OCI-M1 (cell line): ENCODE results near the gene LDHB.
A peak's percentile ranks its signal among the peaks of the same experiment; 100 is the strongest.
"Not testable (repeated sequence)": the region's sequence is repeated elsewhere in the genome, so short reads cannot be mapped to it uniquely, and the experiment has no call there.

Source experiments
- DNase-seq: peaks from one replicate; lab custom pipeline; 2025; lab: John Stamatoyannopoulos, UW

LDHB gene

DNA sequence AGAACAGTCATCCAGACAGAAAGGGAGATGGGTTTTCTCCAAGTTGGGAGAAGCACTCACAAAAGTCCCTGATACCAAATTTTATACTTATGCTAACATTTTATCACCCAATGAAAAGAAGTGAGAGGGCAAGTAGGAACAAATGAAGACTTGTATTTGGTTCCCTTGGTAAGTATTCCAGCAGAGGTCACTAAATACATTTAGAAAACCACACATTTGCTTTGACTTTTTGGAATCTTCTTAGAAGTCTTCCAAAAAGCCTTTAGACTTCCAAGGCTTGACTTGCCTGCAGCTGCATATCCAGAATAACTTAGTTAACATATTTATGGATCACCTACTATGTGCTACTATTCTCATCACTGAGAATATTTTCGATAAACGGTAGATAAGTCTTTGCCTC lies 49.9 kb downstream of the LDHB start:
- DNase-seq, result peak; percentile 75

DNA sequence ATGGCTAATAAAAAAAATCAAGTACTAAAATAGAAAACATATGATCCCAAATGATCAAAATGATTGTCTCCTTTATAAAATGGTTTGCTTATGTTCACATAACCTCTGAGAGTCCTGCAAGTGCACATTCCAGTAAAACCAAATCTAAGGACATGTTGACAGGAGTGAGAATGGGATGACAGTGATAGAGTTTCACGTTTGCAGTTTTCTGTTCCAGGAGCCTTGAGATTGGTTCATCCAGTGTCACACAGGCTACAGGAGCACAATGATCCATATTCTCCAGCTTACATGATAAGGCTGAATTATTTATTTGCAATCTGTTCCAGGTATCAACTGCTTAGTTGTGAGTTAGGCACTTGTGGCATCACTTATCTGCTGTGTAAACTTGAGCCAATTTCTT lies 51.5 kb downstream of the LDHB start:
- no peak for DNase-seq

DNA sequence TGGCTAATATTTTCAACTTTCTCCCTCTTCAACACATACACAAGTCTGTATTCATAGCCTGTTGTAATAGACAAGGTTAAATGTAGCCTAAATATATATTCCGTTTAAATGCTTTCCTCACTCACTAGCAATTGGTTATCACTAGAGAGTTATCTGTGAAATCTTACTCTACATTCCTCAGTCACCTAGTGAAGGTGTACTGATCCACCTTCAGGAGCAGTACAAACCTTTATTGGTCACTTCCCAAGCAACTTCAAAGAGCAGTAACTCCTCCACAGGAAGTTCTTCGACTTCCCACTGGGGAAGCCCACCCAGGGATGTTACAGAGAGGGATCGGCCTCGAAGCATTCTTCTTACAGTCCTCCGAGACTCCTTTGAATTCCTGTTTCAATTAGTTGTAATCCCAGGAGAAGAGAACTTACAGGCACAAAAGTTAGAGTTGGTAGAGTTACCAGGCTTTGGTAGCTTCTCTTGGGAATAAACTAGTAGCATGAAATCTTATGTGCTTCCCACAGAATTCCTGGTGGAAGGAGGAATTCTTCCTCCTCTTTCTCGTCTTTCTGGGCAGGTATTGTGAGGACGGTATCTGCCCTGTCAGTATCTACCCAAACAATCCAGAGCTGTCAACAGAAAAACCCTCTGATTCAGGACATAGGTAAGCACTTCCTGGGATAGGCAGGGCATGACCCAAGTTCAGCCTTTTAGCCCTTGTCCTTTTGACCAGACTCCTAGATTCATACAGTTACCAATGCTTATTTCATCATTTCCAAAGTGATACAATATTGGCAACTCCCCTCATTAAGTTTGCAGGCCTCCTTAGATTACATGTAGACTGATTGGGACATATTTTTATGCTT lies 53.2 kb downstream of the LDHB start, which contains the start of gene GYS2:
GYS2 (minus strand) TSS at position 603 of the 857 bp plus-strand sequence; CDS start at position 348, 255 bp downstream.
- DNase-seq, result no peak

DNA sequence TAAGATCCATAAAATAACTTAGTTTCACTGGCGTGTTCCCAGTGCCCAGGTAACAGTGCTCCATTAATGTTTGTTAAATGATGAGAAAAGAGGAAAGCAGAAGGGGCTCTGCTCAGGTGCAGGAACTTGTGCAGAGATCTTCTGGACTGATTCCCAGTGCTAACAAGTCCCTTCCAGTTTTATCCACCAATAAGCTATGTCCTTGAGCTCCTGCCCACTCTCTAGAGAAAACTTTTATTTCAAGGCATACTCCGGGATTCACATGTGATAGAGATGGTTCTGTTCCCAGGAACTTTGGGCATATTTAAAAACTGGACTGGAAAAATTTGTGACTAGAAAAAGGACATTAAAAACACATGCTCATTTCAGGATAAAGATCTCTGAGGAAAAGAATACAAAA lies 54.9 kb downstream of the LDHB start:
- no peak for DNase-seq

DNA sequence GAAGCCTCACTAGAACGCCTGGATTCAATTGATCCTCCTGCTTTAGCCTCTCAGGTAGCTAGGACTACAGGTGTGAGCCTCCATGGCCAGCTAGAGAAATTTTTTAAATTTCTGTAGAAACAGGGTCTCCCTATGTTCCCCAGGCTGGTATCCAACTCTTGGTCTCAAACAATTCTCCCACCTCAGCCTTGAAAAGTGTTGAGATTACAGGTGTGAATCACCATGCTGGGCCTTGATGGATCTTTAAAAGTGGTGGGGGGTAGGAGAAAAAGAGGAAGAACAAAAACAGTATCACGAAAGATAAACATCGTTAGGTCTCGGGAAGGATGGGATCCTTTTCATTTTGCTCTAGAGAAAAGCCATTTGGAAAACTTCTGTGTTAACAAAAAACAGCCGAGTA lies 57.4 kb downstream of the LDHB start:
- DNase-seq, result no peak

DNA sequence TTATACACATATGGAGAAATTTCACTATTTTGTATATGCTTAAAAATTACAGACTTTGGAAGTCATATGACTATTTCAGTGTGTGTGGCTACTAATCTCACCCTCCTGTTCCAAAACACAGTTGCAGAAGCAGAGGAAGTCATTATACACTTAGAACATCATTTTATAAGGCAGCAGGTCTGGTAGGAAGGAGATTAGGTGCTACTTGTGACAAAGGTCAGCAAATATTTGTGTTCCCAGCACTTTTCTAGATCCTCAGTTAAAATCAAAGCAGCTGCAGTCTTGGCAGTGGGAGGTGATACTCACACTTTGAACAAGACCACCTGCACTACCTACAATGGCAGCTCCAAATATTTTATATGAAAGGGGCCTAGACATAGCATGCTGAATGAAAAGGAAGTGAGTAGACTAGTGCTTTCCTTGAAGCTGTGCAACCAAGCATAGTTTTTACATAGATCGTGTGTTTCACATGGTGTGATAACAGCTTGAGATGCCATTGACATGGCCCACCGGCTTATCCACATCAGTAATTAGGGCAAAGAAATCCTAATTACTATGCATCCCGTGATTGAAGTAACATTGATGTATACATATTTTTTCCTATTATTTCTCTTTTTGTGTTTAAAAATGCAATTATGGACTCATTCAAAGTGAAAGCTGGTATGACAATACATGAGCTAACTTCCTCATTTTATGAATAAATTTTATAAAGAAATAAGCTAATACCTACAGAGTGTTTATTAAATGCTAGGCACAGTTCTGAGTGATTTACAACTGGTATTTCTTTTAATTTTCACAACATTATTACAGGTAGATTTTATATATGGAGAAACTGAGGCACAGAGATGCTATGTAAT lies 58.3 kb downstream of the LDHB start:
- no peak for DNase-seq

DNA sequence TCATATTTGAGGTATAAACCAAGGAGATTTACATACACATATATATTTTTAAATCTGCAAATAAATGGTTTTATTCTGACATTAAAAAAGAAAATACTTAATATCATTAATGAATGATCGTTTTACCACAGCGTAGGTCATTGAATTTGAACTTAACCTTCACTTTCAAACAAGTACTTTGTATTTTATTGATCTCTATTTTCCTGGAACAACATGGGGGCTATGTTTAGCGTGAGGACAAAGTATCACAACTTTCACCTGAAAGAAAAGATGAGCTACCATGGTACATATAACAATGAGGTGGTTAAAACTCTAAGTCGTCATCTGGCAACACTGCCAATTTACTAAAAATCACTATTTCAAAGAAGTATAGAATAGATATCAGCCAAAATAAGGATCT lies 59.0 kb downstream of the LDHB start:
- no peak for DNase-seq

DNA sequence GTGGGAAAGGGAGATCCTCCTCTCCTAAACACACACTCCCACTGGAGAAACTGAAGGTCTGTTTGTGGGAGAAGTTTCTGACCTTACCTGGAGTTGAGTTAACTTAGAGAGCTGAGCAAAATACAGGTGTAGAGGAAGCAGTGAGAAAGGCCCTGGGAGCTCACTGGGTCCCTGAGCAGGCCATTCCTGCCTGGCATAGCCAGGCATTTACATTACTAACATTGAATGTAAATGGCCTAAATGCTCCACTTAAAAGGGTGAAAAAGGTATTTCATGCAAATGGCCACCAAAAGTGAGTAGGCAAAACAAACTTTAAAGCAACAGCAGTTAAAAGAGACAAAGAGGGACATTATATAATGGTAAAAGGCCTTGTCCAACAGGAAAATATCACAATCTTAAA lies 62.3 kb downstream of the LDHB start:
- DNase-seq, result not testable (repeated sequence)

DNA sequence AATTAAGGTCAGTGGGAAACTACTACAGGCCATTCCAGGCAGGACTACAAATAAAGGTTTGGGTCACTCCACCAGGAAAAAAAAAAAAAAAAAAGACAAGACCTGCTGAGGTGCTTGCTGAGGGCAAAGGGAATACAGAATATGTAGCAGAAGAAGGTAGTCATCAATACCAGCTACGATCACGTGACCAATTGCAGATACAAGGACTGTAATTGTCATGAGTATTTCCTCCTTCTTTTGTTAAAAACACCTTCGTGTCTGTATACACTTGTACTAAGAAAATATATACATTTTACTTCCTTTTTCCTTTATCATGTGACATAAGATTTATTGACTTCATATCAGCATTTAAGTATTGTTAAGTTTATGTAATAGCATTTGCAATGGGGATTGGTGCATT lies 72.2 kb downstream of the LDHB start:
- no peak for DNase-seq
